Upper lobe of right lung (tissue), 1 donor: Measurements from ENCODE around the gene MAPKAP1. TPM values are rescaled to one million over a fixed set of nuclear protein-coding genes. Genes with fewer than 3 reads are reported as not detected.

Experiments used
- ATAC-seq: fragments of 200-7000 bp; cut with Tn5 transposase; one replicate; pipeline ENCODE4 v1.9.1; 2020; ENCODE audit warnings: mild to moderate bottlenecking, moderate library complexity
- DNase-seq: peaks from one replicate; pipeline ENCODE4 v3.0.0-alpha.2; 2020
- H3K27ac ChIP-seq: fragments of 200-600 bp; one replicate; pipeline ENCODE4 v1.8.0; 2022
- H3K27me3 ChIP-seq: fragments of 200-600 bp; one replicate; pipeline ENCODE4 v1.8.0; 2022; ENCODE audit warnings: mild to moderate bottlenecking
- H3K36me3 ChIP-seq: fragments of 200-600 bp; one replicate; pipeline ENCODE4 v1.8.0; 2022
- H3K4me1 ChIP-seq: fragments of 200-600 bp; one replicate; pipeline ENCODE4 v1.8.0; 2022
- H3K4me3 ChIP-seq: fragments of 200-600 bp; one replicate; pipeline ENCODE4 v1.8.0; 2022; ENCODE audit warnings: mild to moderate bottlenecking
- H3K9me3 ChIP-seq: fragments of 200-600 bp; one replicate; pipeline ENCODE4 v1.8.0; 2022
- intact Hi-C: fragments of 100-400 bp; cut with DNase I; formaldehyde crosslinking; loops from one replicate; pipeline ENCODE4 v1.11.0; 2022
- total RNA-seq: library from RNA; stranded (reverse); fragmentation: NEBNext Ultra II Directional; extraction: Animal tissue kit (Norgen Biotek cat#: 25700); gene quantifications from one replicate; pipeline ENCODE4 v1.2.1, GENCODE V29; 2021
- TF ChIP-seq, protein P1 (sequence below): fragments of 200-600 bp; IDR thresholded peaks from one replicate; pipeline ENCODE4 v1.8.0; 2022; ENCODE audit warnings: antibody characterized with exemption
- donor health status: DM: no; HTN: yes; CAD: no; lungs with severe emphysema.

Gene MAPKAP1
- total RNA-seq, 1 donor from 2014 or later: 76.8 TPM

DNA sequence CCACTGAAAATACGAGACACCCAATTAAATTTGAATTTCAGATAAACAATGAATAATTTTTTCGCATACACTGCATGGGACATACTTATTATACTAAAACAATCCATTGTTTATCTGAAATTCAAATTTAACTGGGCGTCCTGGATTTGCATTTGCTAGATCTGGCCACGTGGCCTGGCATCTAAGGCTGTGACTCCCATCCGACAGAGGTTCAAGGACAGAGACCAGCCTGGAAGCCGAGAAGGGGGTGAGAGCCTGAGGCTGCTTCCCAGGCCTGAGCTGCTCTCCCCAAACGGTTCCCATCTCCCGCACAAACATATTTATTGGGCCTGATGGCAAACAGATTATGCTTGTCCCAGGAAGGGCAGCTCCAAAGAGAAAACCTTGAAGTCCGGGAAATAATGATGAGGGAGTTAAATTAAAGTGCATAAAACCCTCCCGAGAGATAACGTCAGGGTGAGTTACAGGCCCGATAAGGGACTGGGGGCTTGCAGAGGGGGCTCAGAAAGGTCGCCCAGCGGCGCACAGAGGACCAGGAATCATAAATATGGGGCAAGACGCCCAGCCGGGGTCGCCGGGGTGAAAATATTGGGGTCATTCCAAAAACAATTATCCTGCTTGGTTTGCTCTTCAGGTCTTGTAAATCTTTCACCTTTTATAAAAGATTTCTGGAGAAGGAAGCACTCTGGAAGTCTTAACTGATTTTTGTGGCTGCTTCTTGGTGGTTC, 281.7 kb downstream of the MAPKAP1 start:
- Histone ChIP-seq H3K4me3 (no peak overlapping the region), H3K27me3 (no peaks in the 10 kb centered on the region), H3K4me1 (no peaks in the 10 kb centered on the region), H3K27ac (no peak overlapping the region), H3K36me3 (no peaks in the 10 kb centered on the region), H3K9me3 (no peaks in the 10 kb centered on the region)
- ATAC-seq (no peak), DNase-seq (no peak)
- TF ChIP-seq, protein P1, sequence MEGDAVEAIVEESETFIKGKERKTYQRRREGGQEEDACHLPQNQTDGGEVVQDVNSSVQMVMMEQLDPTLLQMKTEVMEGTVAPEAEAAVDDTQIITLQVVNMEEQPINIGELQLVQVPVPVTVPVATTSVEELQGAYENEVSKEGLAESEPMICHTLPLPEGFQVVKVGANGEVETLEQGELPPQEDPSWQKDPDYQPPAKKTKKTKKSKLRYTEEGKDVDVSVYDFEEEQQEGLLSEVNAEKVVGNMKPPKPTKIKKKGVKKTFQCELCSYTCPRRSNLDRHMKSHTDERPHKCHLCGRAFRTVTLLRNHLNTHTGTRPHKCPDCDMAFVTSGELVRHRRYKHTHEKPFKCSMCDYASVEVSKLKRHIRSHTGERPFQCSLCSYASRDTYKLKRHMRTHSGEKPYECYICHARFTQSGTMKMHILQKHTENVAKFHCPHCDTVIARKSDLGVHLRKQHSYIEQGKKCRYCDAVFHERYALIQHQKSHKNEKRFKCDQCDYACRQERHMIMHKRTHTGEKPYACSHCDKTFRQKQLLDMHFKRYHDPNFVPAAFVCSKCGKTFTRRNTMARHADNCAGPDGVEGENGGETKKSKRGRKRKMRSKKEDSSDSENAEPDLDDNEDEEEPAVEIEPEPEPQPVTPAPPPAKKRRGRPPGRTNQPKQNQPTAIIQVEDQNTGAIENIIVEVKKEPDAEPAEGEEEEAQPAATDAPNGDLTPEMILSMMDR: no peak
- intact Hi-C loops: no loop called here

DNA sequence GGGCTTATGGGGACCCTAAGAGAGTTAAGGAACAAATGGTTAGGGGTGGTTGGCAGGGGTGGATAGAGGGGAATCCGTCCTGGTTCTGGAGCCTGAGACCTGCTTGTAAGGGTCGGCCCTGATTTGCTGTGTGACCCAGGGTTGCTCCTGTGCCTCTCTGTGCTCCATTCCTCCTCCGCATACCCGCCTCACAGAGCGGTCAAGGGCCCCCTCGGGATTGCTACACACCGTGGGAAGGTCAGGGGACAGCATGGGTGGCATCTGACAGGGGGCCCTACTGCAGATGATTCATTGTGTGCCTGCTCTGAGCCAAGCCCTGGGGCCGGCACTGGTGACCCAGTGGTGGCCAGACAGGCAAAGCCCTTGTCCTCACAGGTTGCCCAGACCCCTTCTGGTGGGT, 283.0 kb downstream of the MAPKAP1 start:
- Histone ChIP-seq H3K27ac (no peak overlapping the region), H3K4me3 (no peak overlapping the region), H3K36me3 (no peaks in the 10 kb centered on the region), H3K4me1 (no peaks in the 10 kb centered on the region), H3K27me3 (no peaks in the 10 kb centered on the region), H3K9me3 (no peaks in the 10 kb centered on the region)
- DNase-seq: no peak
- TF ChIP-seq, protein P1: no peak
- ATAC-seq: no peak
- intact Hi-C loops: no loop called here

DNA sequence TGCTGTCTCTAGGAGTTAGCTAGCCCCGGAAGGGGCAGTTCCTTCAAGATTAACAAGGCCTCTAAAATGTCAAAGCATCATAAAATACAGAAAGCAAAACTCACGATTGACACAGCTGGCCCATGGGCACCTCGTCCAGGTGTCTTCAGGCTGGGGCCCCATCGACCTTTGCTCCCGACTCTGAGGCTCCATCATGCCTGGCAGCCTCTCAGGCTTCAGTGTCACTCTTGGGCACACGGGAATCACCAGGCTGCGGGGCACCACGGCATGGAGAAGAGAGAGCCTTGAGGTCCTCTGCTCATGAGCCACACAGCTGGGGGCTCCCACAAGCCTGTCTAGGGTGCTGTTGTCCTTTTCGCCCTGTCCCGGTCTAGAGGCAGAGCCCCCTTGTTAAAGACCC, 284.2 kb downstream of the MAPKAP1 start:
- Histone ChIP-seq H3K4me1 (no peaks in the 10 kb centered on the region), H3K4me3 (no peak overlapping the region), H3K27ac (no peak overlapping the region), H3K27me3 (no peaks in the 10 kb centered on the region), H3K9me3 (no peaks in the 10 kb centered on the region), H3K36me3 (no peaks in the 10 kb centered on the region)
- DNase-seq (no peak), ATAC-seq (no peak)
- TF ChIP-seq, protein P1: no peak
- intact Hi-C loops: no loop called here

DNA sequence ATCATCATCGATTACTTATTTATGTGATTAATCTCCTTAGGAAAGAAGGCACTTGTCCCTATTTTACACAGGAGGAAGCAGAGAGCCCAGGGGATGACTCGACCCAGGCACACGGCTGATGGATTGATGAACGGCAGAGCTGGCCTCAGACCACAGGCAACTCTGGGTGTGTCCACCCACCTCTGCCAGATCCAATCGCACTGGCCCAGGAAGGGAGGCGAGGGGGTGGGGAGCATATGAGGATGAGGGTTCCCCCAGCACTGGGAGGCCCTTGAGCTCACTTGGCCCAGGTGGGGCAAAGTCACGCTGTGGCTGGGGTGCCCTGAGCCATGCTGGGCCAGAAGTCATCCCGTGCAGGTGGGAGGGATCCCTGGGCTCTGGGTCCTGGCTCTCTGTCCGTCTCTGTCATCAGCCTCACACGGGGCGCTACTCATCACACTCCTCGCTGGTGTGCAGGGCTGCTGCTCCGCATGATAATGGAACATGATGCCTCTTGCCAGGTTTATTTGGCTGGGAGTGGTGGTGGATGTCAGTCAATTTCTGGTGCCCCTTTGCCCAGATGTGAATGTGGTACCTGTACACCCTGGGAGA, 285.3 kb downstream of the MAPKAP1 start:
- peak; percentile 10 for ATAC-seq
- intact Hi-C loops: no loop called here
- DNase-seq: no peak

DNA sequence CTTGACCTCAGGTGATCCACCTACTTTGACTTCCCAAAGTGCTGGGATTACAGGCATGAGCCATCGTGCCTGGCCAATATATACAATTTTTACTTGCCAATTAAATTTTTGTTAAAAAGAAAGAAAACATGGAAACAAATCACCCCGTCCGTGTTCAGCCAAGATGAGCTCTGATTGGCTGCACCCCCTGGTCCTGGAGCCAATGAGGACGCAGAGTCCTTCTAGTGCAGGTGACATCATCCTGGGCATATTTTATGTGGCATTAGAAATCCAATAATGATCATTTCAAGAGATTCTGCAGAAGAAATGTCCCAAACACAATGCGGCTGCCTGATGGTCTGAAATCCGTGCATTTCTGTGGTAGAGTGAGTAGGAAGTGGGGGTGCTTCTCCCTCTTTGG, 285.8 kb downstream of the MAPKAP1 start:
- H3K4me1 ChIP-seq: no peaks in the 10 kb centered on the region
- TF ChIP-seq, protein P1: no peak
- H3K4me3 ChIP-seq: no peak overlapping the region
- H3K36me3 ChIP-seq: no peaks in the 10 kb centered on the region
- DNase-seq (no peak), ATAC-seq (no peak)
- intact Hi-C loops: no loop called here
- H3K27me3 ChIP-seq: no peaks in the 10 kb centered on the region
- no peak overlapping the region for H3K27ac ChIP-seq
- H3K9me3 ChIP-seq: no peaks in the 10 kb centered on the region

More for the DNA sequence above, 285.3 kb downstream of the MAPKAP1 start:
- Histone ChIP-seq H3K27ac (no peak overlapping the region), H3K27me3 (no peaks in the 10 kb centered on the region), H3K9me3 (no peaks in the 10 kb centered on the region), H3K36me3 (no peaks in the 10 kb centered on the region), H3K4me1 (no peaks in the 10 kb centered on the region), H3K4me3 (no peak overlapping the region)
- TF ChIP-seq, protein P1: no peak
